ENCODE results near the gene NR1I3.

DNA sequence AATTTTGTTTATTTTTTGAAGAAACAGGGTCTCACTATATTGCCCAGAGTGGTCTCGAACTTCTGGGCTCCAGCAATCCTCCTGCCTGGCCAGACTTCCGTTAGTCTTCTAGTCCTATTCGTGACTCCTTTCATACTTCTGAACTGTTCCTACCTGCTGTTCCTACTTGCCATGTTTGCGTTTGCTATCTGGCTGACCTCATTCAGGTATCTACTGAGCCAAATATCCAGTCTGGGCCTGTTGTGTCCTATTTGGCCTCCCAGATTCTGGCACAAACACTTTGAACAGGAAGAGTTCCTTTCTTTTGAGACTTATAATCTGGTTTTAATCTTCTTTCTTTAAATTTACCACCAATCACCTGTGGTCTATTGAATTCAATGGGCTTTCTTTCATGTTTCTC is 6.9 kb upstream of the NR1I3 start:
- TF ChIP-seq, protein P1, sequence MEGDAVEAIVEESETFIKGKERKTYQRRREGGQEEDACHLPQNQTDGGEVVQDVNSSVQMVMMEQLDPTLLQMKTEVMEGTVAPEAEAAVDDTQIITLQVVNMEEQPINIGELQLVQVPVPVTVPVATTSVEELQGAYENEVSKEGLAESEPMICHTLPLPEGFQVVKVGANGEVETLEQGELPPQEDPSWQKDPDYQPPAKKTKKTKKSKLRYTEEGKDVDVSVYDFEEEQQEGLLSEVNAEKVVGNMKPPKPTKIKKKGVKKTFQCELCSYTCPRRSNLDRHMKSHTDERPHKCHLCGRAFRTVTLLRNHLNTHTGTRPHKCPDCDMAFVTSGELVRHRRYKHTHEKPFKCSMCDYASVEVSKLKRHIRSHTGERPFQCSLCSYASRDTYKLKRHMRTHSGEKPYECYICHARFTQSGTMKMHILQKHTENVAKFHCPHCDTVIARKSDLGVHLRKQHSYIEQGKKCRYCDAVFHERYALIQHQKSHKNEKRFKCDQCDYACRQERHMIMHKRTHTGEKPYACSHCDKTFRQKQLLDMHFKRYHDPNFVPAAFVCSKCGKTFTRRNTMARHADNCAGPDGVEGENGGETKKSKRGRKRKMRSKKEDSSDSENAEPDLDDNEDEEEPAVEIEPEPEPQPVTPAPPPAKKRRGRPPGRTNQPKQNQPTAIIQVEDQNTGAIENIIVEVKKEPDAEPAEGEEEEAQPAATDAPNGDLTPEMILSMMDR (IDR thresholded peaks at IDR 0.05) = no peak
- no peak for TF ChIP-seq POLR2AphosphoS5 (IDR thresholded peaks at IDR 0.05)
- no peak for TF ChIP-seq POLR2A (IDR thresholded peaks at IDR 0.05)

Data from gastroesophageal sphincter (tissue), 3 donors.